Measurements from ENCODE around the gene XRCC3.

The XRCC3 gene

GRCh38 chr14:103675957-103676356 lies 39.3 kb downstream of the XRCC3 start:
- Histone ChIP-seq H3K4me3 (ENCODE audit: low read depth in 1 of 5, low read length in 5 of 5) (no peak overlapping the region), H3K27ac (ENCODE audit: low read depth, low read length) (no peak overlapping the region), H3K4me1 (ENCODE audit: control insufficient read depth in 5 of 5, insufficient read depth in 5 of 5, low read length in 5 of 5) (peaks cover 0 to 5% (median 0%) of the 10 kb centered on the region in 5 donors), H3K9ac (ENCODE audit: low read length in 5 of 5) (no peak overlapping the region), H3K27me3 (ENCODE audit: control insufficient read depth in 5 of 5, insufficient read depth in 4 of 5, low read length in 5 of 5) (no peaks in the 10 kb centered on the region), H3K9me3 (ENCODE audit: control insufficient read depth in 5 of 5, low read length in 5 of 5) (no peaks in the 10 kb centered on the region), H3K36me3 (ENCODE audit: control insufficient read depth in 5 of 5, insufficient read depth in 5 of 5, low read length in 5 of 5) (peaks cover 40 to 99% (median 95%) of the 10 kb centered on the region in 5 donors)

GRCh38 chr14:103671911-103672310 lies 43.3 kb downstream of the XRCC3 start:
- no peak overlapping the region for H3K27ac ChIP-seq (ENCODE audit: low read depth, low read length)
- no peaks in the 10 kb centered on the region for H3K27me3 ChIP-seq (ENCODE audit: control insufficient read depth in 5 of 5, insufficient read depth in 4 of 5, low read length in 5 of 5)
- no peak overlapping the region for H3K9ac ChIP-seq (ENCODE audit: low read length in 5 of 5)
- no peaks in the 10 kb centered on the region for H3K4me1 ChIP-seq (ENCODE audit: control insufficient read depth in 5 of 5, insufficient read depth in 5 of 5, low read length in 5 of 5)
- peaks cover 44 to 92% (median 86%) of the 10 kb centered on the region in 5 donors for H3K36me3 ChIP-seq (ENCODE audit: control insufficient read depth in 5 of 5, insufficient read depth in 5 of 5, low read length in 5 of 5)
- no peak overlapping the region for H3K4me3 ChIP-seq (ENCODE audit: low read depth in 1 of 5, low read length in 5 of 5)
- no peaks in the 10 kb centered on the region for H3K9me3 ChIP-seq (ENCODE audit: control insufficient read depth in 5 of 5, low read length in 5 of 5)

- Histone ChIP-seq H3K9me3 (ENCODE audit: control insufficient read depth in 5 of 5, low read length in 5 of 5) (no peaks in the 10 kb centered on the region), H3K9ac (ENCODE audit: low read length in 5 of 5) (no peak overlapping the region), H3K36me3 (ENCODE audit: control insufficient read depth in 5 of 5, insufficient read depth in 5 of 5, low read length in 5 of 5) (peaks cover 38 to 89% (median 70%) of the 10 kb centered on the region in 5 donors), H3K4me1 (ENCODE audit: control insufficient read depth in 5 of 5, insufficient read depth in 5 of 5, low read length in 5 of 5) (no peaks in the 10 kb centered on the region), H3K4me3 (ENCODE audit: low read depth in 1 of 5, low read length in 5 of 5) (no peak overlapping the region), H3K27ac (ENCODE audit: low read depth, low read length) (no peak overlapping the region), H3K27me3 (ENCODE audit: control insufficient read depth in 5 of 5, insufficient read depth in 4 of 5, low read length in 5 of 5) (no peaks in the 10 kb centered on the region)
Measured at GRCh38 chr14:103669370-103669769, 45.9 kb downstream of the XRCC3 start.

GRCh38 chr14:103668117-103668516 lies 47.1 kb downstream of the XRCC3 start:
- H3K27ac ChIP-seq (ENCODE audit: low read depth, low read length), result no peak overlapping the region
- H3K4me1 ChIP-seq (ENCODE audit: control insufficient read depth in 5 of 5, insufficient read depth in 5 of 5, low read length in 5 of 5), result peaks cover 0 to 8% (median 6%) of the 10 kb centered on the region in 5 donors
- no peaks in the 10 kb centered on the region for H3K27me3 ChIP-seq (ENCODE audit: control insufficient read depth in 5 of 5, insufficient read depth in 4 of 5, low read length in 5 of 5)
- no peaks in the 10 kb centered on the region for H3K9me3 ChIP-seq (ENCODE audit: control insufficient read depth in 5 of 5, low read length in 5 of 5)
- peaks cover 30 to 88% (median 70%) of the 10 kb centered on the region in 5 donors for H3K36me3 ChIP-seq (ENCODE audit: control insufficient read depth in 5 of 5, insufficient read depth in 5 of 5, low read length in 5 of 5)
- no peak overlapping the region for H3K4me3 ChIP-seq (ENCODE audit: low read depth in 1 of 5, low read length in 5 of 5)
- no peak overlapping the region for H3K9ac ChIP-seq (ENCODE audit: low read length in 5 of 5)

GRCh38 chr14:103667671-103668070 lies 47.6 kb downstream of the XRCC3 start:
- H3K4me3 ChIP-seq (ENCODE audit: low read depth in 1 of 5, low read length in 5 of 5), result no peak overlapping the region
- no peaks in the 10 kb centered on the region for H3K9me3 ChIP-seq (ENCODE audit: control insufficient read depth in 5 of 5, low read length in 5 of 5)
- no peak overlapping the region for H3K9ac ChIP-seq (ENCODE audit: low read length in 5 of 5)
- H3K4me1 ChIP-seq (ENCODE audit: control insufficient read depth in 5 of 5, insufficient read depth in 5 of 5, low read length in 5 of 5), result peaks cover 0 to 8% (median 6%) of the 10 kb centered on the region in 5 donors
- H3K27ac ChIP-seq (ENCODE audit: low read depth, low read length), result no peak overlapping the region
- peaks cover 25 to 86% (median 67%) of the 10 kb centered on the region in 5 donors for H3K36me3 ChIP-seq (ENCODE audit: control insufficient read depth in 5 of 5, insufficient read depth in 5 of 5, low read length in 5 of 5)
- H3K27me3 ChIP-seq (ENCODE audit: control insufficient read depth in 5 of 5, insufficient read depth in 4 of 5, low read length in 5 of 5), result no peaks in the 10 kb centered on the region

- Histone ChIP-seq H3K27ac (ENCODE audit: low read depth, low read length) (no peak overlapping the region), H3K36me3 (ENCODE audit: control insufficient read depth in 5 of 5, insufficient read depth in 5 of 5, low read length in 5 of 5) (peaks cover 13 to 86% (median 60%) of the 10 kb centered on the region in 5 donors), H3K4me1 (ENCODE audit: control insufficient read depth in 5 of 5, insufficient read depth in 5 of 5, low read length in 5 of 5) (peaks cover 0 to 8% (median 6%) of the 10 kb centered on the region in 5 donors), H3K9me3 (ENCODE audit: control insufficient read depth in 5 of 5, low read length in 5 of 5) (no peaks in the 10 kb centered on the region), H3K9ac (ENCODE audit: low read length in 5 of 5) (no peak overlapping the region), H3K27me3 (ENCODE audit: control insufficient read depth in 5 of 5, insufficient read depth in 4 of 5, low read length in 5 of 5) (no peaks in the 10 kb centered on the region), H3K4me3 (ENCODE audit: low read depth in 1 of 5, low read length in 5 of 5) (no peak overlapping the region)
Measured at GRCh38 chr14:103663506-103663905, 51.7 kb downstream of the XRCC3 start.

GRCh38 chr14:103662591-103662990 lies 52.7 kb downstream of the XRCC3 start:
- no peak overlapping the region for H3K27ac ChIP-seq (ENCODE audit: low read depth, low read length)
- no peak overlapping the region for H3K9ac ChIP-seq (ENCODE audit: low read length in 5 of 5)
- no peak overlapping the region for H3K4me3 ChIP-seq (ENCODE audit: low read depth in 1 of 5, low read length in 5 of 5)
- no peaks in the 10 kb centered on the region for H3K27me3 ChIP-seq (ENCODE audit: control insufficient read depth in 5 of 5, insufficient read depth in 4 of 5, low read length in 5 of 5)
- peaks cover 0 to 8% (median 6%) of the 10 kb centered on the region in 5 donors for H3K4me1 ChIP-seq (ENCODE audit: control insufficient read depth in 5 of 5, insufficient read depth in 5 of 5, low read length in 5 of 5)
- no peaks in the 10 kb centered on the region for H3K9me3 ChIP-seq (ENCODE audit: control insufficient read depth in 5 of 5, low read length in 5 of 5)
- peaks cover 8 to 86% (median 58%) of the 10 kb centered on the region in 5 donors for H3K36me3 ChIP-seq (ENCODE audit: control insufficient read depth in 5 of 5, insufficient read depth in 5 of 5, low read length in 5 of 5)

- Histone ChIP-seq H3K4me3 (ENCODE audit: low read depth in 1 of 5, low read length in 5 of 5) (no peak overlapping the region), H3K27ac (ENCODE audit: low read depth, low read length) (no peak overlapping the region), H3K36me3 (ENCODE audit: control insufficient read depth in 5 of 5, insufficient read depth in 5 of 5, low read length in 5 of 5) (peaks cover 7 to 85% (median 59%) of the 10 kb centered on the region in 5 donors), H3K9ac (ENCODE audit: low read length in 5 of 5) (no peak overlapping the region), H3K4me1 (ENCODE audit: control insufficient read depth in 5 of 5, insufficient read depth in 5 of 5, low read length in 5 of 5) (peaks cover 0 to 8% (median 8%) of the 10 kb centered on the region in 5 donors), H3K27me3 (ENCODE audit: control insufficient read depth in 5 of 5, insufficient read depth in 4 of 5, low read length in 5 of 5) (no peaks in the 10 kb centered on the region), H3K9me3 (ENCODE audit: control insufficient read depth in 5 of 5, low read length in 5 of 5) (no peaks in the 10 kb centered on the region)
Measured at GRCh38 chr14:103662029-103662428, 53.2 kb downstream of the XRCC3 start.

GRCh38 chr14:103659631-103660030 lies 55.6 kb downstream of the XRCC3 start:
- Histone ChIP-seq H3K9ac (ENCODE audit: low read length in 5 of 5) (no peak overlapping the region), H3K27me3 (ENCODE audit: control insufficient read depth in 5 of 5, insufficient read depth in 4 of 5, low read length in 5 of 5) (no peaks in the 10 kb centered on the region), H3K4me3 (ENCODE audit: low read depth in 1 of 5, low read length in 5 of 5) (no peak overlapping the region), H3K9me3 (ENCODE audit: control insufficient read depth in 5 of 5, low read length in 5 of 5) (no peaks in the 10 kb centered on the region), H3K36me3 (ENCODE audit: control insufficient read depth in 5 of 5, insufficient read depth in 5 of 5, low read length in 5 of 5) (peaks cover 7 to 88% (median 73%) of the 10 kb centered on the region in 5 donors), H3K4me1 (ENCODE audit: control insufficient read depth in 5 of 5, insufficient read depth in 5 of 5, low read length in 5 of 5) (peaks cover 0 to 17% (median 14%) of the 10 kb centered on the region in 5 donors), H3K27ac (ENCODE audit: low read depth, low read length) (no peak overlapping the region)

GRCh38 chr14:103657471-103657870 lies 57.8 kb downstream of the XRCC3 start:
- Histone ChIP-seq H3K27ac (ENCODE audit: low read depth, low read length) (no peak overlapping the region), H3K9ac (ENCODE audit: low read length in 5 of 5) (no peak overlapping the region), H3K36me3 (ENCODE audit: control insufficient read depth in 5 of 5, insufficient read depth in 5 of 5, low read length in 5 of 5) (peaks cover 7 to 74% (median 59%) of the 10 kb centered on the region in 5 donors), H3K4me3 (ENCODE audit: low read depth in 1 of 5, low read length in 5 of 5) (no peak overlapping the region), H3K4me1 (ENCODE audit: control insufficient read depth in 5 of 5, insufficient read depth in 5 of 5, low read length in 5 of 5) (peaks cover 0 to 26% (median 20%) of the 10 kb centered on the region in 5 donors), H3K27me3 (ENCODE audit: control insufficient read depth in 5 of 5, insufficient read depth in 4 of 5, low read length in 5 of 5) (no peaks in the 10 kb centered on the region), H3K9me3 (ENCODE audit: control insufficient read depth in 5 of 5, low read length in 5 of 5) (no peaks in the 10 kb centered on the region)

Measured in subcutaneous abdominal adipose tissue (tissue), 5 donors.